ENCODE measurements around the gene HIVEP3.

DNA sequence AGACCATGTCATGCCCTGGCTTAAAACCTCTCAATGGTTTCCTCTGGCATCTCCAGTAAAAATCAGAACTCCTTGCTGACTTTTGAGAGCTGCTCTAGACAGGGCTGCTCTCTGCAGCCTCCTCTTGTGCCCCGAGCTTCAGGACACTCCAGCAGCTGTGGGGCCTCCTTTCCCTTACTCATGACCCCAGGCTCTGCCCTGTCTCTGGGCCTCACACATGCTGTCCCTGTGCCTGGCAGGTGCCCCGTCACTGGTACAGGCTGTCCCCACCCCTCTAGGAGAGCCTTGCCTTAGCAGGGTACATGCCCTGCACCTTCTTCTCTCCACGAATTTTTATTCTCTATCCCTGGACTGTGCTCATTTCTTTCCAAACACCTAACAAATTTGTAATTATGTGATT lies 43.2 kb downstream of the HIVEP3 start:
- TF ChIP-seq, protein P1, sequence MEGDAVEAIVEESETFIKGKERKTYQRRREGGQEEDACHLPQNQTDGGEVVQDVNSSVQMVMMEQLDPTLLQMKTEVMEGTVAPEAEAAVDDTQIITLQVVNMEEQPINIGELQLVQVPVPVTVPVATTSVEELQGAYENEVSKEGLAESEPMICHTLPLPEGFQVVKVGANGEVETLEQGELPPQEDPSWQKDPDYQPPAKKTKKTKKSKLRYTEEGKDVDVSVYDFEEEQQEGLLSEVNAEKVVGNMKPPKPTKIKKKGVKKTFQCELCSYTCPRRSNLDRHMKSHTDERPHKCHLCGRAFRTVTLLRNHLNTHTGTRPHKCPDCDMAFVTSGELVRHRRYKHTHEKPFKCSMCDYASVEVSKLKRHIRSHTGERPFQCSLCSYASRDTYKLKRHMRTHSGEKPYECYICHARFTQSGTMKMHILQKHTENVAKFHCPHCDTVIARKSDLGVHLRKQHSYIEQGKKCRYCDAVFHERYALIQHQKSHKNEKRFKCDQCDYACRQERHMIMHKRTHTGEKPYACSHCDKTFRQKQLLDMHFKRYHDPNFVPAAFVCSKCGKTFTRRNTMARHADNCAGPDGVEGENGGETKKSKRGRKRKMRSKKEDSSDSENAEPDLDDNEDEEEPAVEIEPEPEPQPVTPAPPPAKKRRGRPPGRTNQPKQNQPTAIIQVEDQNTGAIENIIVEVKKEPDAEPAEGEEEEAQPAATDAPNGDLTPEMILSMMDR (IDR thresholded peaks at IDR 0.05; ENCODE audit: borderline replicate concordance, extremely low read depth, low read length, poor library complexity, severe bottlenecking) = no peak
- no peak for TF ChIP-seq EZH2 (IDR thresholded peaks at IDR 0.05; ENCODE audit: borderline replicate concordance, low read depth, low read length, severe bottlenecking)

Data from DND-41 (cell line).